Measurements from ENCODE around the gene APOA4.

APOA4 gene

DNA sequence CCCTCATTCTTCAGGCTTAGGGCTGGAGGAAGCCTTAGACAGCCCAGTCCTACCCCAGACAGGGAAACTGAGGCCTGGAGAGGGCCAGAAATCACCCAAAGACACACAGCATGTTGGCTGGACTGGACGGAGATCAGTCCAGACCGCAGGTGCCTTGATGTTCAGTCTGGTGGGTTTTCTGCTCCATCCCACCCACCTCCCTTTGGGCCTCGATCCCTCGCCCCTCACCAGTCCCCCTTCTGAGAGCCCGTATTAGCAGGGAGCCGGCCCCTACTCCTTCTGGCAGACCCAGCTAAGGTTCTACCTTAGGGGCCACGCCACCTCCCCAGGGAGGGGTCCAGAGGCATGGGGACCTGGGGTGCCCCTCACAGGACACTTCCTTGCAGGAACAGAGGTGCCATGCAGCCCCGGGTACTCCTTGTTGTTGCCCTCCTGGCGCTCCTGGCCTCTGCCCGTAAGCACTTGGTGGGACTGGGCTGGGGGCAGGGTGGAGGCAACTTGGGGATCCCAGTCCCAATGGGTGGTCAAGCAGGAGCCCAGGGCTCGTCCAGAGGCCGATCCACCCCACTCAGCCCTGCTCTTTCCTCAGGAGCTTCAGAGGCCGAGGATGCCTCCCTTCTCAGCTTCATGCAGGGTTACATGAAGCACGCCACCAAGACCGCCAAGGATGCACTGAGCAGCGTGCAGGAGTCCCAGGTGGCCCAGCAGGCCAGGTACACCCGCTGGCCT lies 7.2 kb upstream of the APOA4 start:
- no peak for DNase-seq (ENCODE audit: low read depth)

DNA sequence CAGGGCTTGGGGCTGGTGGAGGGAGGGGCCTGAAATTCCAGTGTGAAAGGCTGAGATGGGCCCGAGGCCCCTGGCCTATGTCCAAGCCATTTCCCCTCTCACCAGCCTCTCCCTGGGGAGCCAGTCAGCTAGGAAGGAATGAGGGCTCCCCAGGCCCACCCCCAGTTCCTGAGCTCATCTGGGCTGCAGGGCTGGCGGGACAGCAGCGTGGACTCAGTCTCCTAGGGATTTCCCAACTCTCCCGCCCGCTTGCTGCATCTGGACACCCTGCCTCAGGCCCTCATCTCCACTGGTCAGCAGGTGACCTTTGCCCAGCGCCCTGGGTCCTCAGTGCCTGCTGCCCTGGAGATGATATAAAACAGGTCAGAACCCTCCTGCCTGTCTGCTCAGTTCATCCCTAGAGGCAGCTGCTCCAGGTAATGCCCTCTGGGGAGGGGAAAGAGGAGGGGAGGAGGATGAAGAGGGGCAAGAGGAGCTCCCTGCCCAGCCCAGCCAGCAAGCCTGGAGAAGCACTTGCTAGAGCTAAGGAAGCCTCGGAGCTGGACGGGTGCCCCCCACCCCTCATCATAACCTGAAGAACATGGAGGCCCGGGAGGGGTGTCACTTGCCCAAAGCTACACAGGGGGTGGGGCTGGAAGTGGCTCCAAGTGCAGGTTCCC lies 6.5 kb upstream of the APOA4 start, which contains the start of gene APOC3:
APOC3 (plus strand) TSS at position 383 of the 659 bp plus-strand sequence. CDS start 676 bp downstream, outside the sequence.
- no peak for DNase-seq (ENCODE audit: low read depth)

- no peak for DNase-seq (ENCODE audit: low read depth)
Measured at GRCh38 chr11:116828632-116829524, 5.8 kb upstream of the APOA4 start.

DNA sequence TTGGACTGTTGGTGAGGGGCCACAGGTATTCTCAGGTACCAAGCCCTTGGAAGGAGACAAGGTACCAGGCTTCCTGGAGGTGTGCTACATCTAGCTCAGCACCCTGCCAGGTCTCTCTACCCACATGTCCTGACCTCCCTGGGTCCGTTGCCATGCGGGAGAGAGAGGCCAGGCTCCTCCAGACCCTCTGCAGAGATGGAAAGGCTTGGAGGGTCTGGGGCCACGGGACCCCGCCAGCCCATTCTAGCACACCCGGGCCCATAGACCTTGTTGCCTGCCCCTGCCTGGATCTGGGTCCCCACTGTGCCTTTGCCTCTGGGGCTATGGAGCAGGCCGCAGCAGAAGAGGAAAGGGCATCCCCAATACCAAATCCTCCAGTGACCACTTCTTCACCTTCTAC lies 4.4 kb upstream of the APOA4 start:
- DNase-seq (ENCODE audit: low read depth), result no peak

GRCh38 chr11:116826751-116827431 lies 3.8 kb upstream of the APOA4 start:
- no peak for DNase-seq (ENCODE audit: low read depth)

DNA sequence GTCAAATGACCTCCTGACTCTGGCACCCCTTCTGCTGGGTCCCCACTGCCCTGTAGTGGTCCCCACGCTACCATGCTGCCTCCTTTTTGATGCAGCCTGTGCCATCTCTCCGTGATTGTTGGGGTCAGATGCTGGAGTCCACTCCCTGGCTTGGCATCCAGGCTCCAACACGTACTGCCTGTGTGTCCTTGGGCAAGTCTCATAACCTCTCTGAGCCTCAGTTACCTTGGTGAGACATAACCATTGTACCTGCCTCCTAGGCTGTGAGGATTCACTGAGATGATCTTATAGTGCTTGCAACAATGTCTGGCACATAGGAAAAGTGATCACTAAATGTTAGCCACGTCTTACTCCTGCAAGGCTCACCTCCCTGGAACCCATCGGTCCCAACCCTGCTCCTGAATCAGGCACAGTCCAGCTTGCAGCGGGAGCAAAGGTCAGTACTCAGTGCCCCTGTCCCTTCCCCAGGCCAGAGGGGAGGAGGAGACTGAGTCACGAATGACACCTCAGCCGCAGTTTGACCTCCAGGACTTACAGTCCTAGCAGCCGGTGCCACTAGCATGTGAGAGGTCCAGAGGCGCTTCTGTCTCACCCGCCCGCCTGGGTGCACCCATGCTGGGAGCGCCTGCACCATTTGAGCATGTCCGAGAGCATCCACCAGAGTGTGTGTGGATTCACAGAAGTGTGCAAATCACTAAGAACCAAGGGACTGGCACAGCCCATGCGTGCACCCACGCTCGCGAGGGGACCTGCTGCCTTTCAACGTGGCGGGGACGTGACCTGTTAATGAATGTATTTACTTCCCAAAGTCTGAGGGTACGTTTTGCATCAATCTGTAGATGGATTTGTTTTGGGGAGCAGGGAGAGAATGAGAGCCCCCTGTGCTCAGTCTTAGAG lies 3.0 kb upstream of the APOA4 start:
- DNase-seq (ENCODE audit: low read depth), result no peak

DNA sequence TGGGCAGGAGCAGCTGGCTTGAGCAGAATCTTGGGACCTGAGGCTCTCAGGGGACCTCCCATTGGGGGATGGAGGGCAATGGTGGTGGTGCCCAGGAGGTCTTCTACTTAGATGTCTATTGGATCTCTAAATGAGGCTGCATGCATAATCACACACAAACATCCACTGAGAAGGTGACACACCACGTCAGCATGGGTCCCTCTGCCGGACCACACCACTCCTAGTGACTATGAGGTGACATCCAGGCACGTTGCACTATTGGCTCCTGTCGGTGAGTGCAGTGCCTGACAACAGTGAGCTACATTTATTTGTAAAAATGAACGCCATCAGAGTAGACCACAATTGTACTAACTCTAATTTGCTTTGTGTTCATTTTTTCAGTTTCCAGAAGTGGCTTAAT lies 2.3 kb upstream of the APOA4 start:
- no peak for DNase-seq (ENCODE audit: low read depth)

DNA sequence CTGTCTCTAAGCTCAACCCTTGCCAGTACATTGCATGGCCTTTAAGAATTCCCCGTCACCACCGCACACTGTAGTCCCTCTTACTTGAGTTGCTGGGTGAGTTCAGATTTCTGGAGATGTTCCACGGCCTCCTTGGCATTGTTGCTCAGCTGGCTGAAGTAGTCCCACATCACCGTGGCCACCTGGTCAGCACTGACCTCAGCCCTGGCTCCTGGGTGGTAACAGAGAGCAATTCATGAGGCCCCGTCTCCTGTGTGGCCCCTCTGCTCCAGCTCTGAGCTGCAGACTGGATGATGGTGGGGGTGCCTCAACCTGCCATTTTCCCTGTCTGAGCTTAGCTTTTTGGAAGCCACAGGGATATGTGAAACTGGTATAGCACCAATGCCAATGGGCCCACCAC lies 529 bp downstream of the APOA4 start:
- no peak for DNase-seq (ENCODE audit: low read depth)

DNA sequence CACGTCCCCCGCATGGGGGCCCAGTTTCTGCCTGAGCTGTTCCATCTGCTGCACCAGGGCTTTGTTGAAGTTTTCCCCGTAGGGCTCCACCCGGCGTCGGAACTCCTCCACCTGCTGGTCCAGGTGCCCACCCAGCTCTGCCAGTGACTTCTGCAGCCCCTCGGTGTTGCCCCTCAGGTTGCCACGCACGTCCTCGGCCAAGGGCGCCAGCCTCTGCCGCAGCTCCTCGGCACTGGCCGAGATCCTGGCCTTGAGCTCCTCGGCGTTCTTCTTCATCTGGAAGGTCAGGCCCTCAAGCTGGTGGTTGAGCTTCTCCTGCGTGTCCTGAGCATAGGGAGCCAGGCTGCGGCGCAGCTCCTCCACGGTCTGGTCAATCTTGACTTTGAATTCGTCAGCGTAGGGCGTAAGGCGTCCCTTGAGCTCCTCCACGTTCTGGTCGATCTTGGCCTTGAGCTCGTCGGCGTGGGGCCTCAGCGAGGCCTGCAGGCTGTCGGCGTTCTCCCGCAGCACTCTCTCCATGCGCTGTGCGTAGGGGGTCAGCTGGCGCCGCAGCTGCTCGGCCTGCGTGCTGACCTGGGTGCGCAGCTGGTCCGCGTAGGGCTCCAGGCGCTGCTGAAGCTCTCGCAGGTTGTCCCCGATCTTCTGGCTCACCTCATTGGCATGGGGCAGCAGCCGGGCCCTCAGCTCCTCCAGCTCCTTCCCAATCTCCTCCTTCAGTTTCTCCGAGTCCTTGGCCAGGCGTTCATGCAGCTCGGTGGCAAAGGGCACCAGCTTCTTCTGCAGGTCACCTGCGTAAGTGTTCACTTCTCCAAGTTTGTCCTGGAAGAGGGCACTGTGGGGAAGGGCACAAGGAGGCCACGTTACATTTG lies 1.8 kb downstream of the APOA4 start:
- no peak for DNase-seq (ENCODE audit: low read depth)

- no peak for DNase-seq (ENCODE audit: low read depth)
Measured at GRCh38 chr11:116819049-116819448, 4.1 kb downstream of the APOA4 start.

DNA sequence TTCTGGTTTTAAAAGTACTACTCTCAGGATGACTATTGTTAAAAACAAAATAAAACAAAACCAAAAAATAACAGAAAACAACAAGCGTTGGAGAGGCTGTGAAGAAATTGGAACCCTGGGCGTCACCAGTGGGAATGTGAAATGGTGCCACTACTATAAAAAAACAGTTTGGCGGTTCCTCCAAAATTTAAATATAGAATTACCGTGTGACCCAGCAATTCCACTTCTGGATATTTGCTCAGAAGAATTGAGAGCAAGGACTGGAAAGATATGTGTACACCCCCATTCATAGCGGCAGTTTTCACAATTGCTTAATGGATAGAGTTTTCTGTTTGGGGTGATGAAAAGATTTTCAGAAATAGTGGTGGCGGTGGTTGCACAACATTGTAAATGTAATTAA lies 8.6 kb downstream of the APOA4 start:
- DNase-seq (ENCODE audit: low read depth), result no peak

DNA sequence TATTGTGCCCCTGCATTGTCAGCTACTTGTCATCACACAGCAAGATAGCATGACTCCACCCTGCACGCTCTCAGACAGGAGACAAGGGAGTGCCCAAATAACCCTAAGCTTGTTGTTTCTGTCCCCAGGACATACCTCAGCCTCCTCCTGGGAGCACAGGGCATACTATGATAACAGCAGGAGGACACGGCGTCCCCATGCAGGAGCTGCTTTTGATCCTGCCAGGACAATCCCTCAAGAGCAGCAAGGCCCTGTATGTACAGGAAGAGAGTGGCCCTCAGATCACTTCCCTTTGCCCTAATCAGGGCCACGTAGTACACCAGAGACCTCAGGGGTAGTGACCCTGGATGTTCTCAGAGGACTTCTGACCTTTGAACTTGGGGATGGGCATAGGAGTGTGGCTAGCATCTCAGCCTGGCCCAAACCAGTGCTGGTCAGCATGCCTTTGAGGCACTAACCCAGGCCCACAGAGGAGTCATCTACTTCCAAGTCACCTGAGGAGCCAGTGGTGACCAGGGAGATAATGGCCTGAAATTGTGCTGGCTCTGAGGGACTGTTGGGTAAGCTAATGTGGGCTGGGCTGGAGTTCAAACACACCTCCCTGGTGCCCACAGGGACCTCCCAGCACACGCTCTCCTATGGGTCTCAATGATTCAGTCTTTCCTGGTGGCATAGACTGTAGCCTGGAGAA lies 9.2 kb downstream of the APOA4 start:
- no peak for DNase-seq (ENCODE audit: low read depth)

DNA sequence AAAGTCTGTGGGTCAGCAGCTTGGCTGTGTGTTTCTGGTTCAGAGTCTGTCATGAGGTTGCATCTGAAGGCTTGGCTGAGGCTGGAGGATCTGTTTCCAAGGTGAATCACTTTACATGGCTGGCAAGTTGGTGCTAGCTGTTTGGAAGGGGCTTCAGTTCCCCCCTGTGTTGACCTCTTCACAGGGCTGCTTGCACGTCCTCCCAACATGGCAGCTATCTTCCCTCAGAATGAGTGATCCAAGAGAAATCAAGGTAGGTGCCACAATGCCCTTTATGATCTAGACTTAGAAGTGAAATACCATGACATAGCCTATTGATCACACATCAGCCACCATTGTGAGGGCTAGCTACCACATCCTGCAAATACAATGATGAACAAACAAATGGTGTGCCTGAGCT lies 9.9 kb downstream of the APOA4 start:
- DNase-seq (ENCODE audit: low read depth), result no peak

DNA sequence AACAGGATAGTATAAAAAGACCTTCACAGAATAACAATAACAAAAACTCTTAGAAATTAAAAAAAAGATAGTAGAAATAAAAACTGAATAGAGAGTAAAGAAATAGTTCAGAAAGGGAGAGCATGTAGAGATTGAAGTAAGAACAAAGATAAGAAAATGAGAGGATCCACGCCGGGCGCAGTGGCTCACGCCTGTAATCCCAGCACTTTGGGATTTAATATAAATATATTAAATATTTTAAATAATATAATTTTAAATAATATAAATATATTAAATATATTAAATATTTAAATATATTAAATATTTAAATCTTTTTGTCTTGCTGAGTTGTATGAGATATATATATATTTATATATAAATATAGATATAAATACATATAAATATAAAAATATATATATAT lies 11.0 kb downstream of the APOA4 start:
- DNase-seq (ENCODE audit: low read depth), result no peak

GRCh38 chr11:116811194-116811593 lies 11.9 kb downstream of the APOA4 start:
- DNase-seq (ENCODE audit: low read depth), result no peak

DNA sequence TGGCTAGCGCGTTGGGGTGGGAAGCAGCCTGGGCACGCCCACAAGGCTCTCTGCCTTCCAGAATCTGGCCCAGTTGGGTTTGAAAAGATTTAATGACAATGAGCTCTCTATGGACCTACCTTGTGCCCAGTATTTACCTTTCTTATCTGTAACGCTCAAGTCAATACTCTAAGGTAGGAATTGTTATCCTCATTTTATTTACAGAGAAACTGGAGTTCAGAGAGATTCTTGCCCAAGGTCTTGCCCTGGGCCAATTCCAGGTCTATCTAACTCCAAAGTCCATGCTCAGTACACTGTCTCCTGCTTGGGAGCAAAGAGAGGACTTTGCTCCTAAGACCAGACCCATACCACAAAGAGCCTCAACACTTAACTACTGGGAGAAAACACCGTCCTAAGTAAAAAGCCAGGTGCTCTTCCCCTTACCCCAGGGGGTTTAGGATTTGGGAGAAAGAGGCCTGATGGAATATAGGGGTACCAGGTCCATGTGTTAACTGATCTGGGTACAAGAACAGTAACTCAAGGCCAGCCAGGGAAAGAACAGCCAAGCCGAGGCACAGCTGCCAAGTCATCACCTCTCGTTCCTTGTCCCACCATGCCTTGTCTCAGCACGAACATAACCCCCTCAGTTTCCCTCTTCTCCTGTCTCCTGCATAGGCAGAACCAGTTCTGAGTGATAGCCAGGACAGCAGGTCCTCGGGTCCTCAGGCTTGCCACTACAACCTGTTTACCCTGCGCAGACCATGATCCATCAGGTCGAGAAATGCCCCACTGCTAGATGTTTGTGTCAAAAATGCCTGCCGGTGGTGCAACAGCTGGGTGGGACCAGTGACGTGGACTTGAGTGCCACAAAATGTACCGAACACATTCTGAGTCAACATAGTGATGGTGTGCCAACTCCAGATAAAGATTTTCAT lies 14.6 kb downstream of the APOA4 start:
- no peak for DNase-seq (ENCODE audit: low read depth)

DNA sequence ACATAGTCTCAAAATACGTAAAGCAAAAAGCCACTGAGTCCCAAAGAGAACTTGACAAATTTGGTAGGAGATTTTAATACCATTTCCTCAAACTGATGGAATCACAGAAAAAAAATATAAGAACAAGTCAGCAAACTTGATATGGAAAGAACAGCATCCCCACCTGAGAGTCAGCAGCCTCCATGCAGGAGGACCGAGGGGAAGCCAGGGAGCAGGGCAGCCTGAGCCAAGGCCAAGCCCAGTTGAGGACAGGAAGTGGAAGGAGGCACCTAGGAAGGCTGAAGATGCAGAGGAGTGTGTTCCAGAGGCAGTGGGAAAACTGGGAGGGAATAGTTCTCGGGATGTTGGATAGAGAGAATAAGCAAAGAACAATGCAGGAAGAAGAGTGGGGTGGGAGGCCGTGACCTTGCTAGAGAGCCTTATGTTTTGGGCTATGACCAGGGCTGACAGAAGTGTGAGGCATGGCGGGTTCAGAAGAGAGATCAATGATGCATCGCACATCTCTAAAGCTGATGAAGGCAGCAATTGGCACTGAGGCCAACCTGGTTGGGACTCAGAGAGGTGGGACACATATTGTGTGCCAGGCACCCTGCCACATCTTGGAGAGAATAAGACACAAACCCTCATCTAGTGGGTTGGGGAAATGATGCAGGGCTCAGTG lies 15.4 kb downstream of the APOA4 start:
- DNase-seq (ENCODE audit: low read depth), result no peak

GRCh38 chr11:116804001-116804400 lies 19.1 kb downstream of the APOA4 start:
- no peak for DNase-seq (ENCODE audit: low read depth)
